Prostate gland (tissue), 2 donors: ENCODE measurements around the gene RABGEF1. TPM values are rescaled to one million over a fixed set of nuclear protein-coding genes. Genes with fewer than 3 reads are reported as not detected.
"Not testable (repeated sequence)": the region's sequence is repeated elsewhere in the genome, so short reads cannot be mapped to it uniquely, and the experiment has no call there.

ENCODE experiments used
- DNase-seq: peaks from one replicate; pipeline ENCODE4 v3.0.0-alpha.2; 2019; ENCODE audit warnings: low spot score
- H3K27ac ChIP-seq, 2 donors: fragments of 200-600 bp; sonication (generic); 2 replicates each; pipeline ENCODE4 v1.5.1; 2017 to 2019
- H3K27me3 ChIP-seq: fragments of 200-600 bp; sonication (generic); replicated peaks from 2 replicates; pipeline ENCODE4 v1.5.1; 2019; ENCODE audit not compliant: insufficient read depth
- H3K36me3 ChIP-seq, 2 donors: fragments of 200-600 bp; sonication (generic); 1 replicate in 1 of 2; 2 replicates in 1 of 2; pipeline versions ENCODE4 v1.5.1 to v1.8.1; 2017 to 2019
- H3K4me1 ChIP-seq: fragments of 200-600 bp; sonication (generic); replicated peaks from 2 replicates; pipeline ENCODE4 v1.5.1; 2019
- H3K4me3 ChIP-seq, 2 donors: fragments of 200-600 bp; sonication (generic); 2 replicates each; pipeline ENCODE4 v1.5.1; 2017 to 2019
- H3K9me3 ChIP-seq: fragments of 200-600 bp; sonication (generic); 2 replicates; pipeline ENCODE4 v1.5.1; 2017
- CTCF ChIP-seq, 4 experiments: fragments of 200-600 bp in 2 of 4; fragments of 450-650 bp in 2 of 4; sonication (generic) in 2 of 4; IDR thresholded peaks; 1 replicate in 3 of 4; 2 replicates in 1 of 4; pipeline ENCODE4 v1.5.1; 2016 to 2019; ENCODE audit warnings: antibody characterized with exemption in 4 of 4, mild to moderate bottlenecking in 2 of 4, moderate library complexity in 2 of 4
- POLR2A ChIP-seq: fragments of 450-650 bp; IDR thresholded peaks from one replicate; pipeline ENCODE4 v1.6.1; 2016; ENCODE audit warnings: antibody characterized with exemption, mild to moderate bottlenecking
- POLR2AphosphoS5 ChIP-seq: sonication (generic); formaldehyde crosslinking; IDR thresholded peaks from one replicate; pipeline ENCODE4 v1.6.1; 2017; ENCODE audit warnings: antibody characterized with exemption
- WGBS: methylation state at CpG from one replicate; pipeline ENCODE4 v1.1.5; 2018; 5-methylcytosine and 5-hydroxymethylcytosine counted together
- intact Hi-C: fragments of 100-400 bp; cut with DNase I; formaldehyde crosslinking; loops from one replicate; pipeline ENCODE4 v1.14.2; 2022
- total RNA-seq, 2 donors: library from RNA; depleted of rRNA; stranded (reverse); fragments of >200 nt; gene quantifications; one replicate each; pipeline ENCODE4 v1.1.0, GENCODE V29; 2016

Gene RABGEF1
- total RNA-seq, 2 donors from 2014 or later, result 20.8 to 49.6 TPM

GRCh38 chr7:66844552-66845378, 104.2 kb downstream of the RABGEF1 start:
- H3K27me3 ChIP-seq, result no peaks in the 10 kb centered on the region
- H3K4me3 ChIP-seq, result peak overlapping the region; percentile 62 to 83
- peak; percentile 100 for TF ChIP-seq POLR2AphosphoS5
- TF ChIP-seq POLR2A, result peak; percentile 90
- peak in 2 of 4 experiments; percentile 35 to 48 for TF ChIP-seq CTCF (IDR thresholded peaks at IDR 0.05)
- under 1% methylated on average over 61 of the region's 61 CpGs for WGBS
- peaks cover 3% of the 10 kb centered on the region for H3K4me1 ChIP-seq
- intact Hi-C loops, result loop anchor here (10.0 kb wide), 3 partner anchors 100 to 190 kb away; partner anchors contain the start of gene RABGEF1
- peak; percentile 96 for DNase-seq
- H3K36me3 ChIP-seq, result no peaks in the 10 kb centered on the region
- no peaks in the 10 kb centered on the region for H3K9me3 ChIP-seq
- peak overlapping the region; percentile 91 to 94 for H3K27ac ChIP-seq

- no peak for DNase-seq
- TF ChIP-seq POLR2AphosphoS5 (no peak), CTCF (IDR thresholded peaks at IDR 0.05) (no peak), POLR2A (no peak)
- Histone ChIP-seq H3K4me3 (peak overlapping the region; percentile 62 to 83), H3K27me3 (no peaks in the 10 kb centered on the region), H3K9me3 (no peaks in the 10 kb centered on the region), H3K4me1 (peaks cover 3% of the 10 kb centered on the region), H3K36me3 (no peaks in the 10 kb centered on the region), H3K27ac (peak overlapping the region; percentile 91 to 94)
- WGBS, result 53% methylated on average over 19 of the region's 19 CpGs
- intact Hi-C loops, result loop anchor here (10.0 kb wide), 3 partner anchors 101 to 191 kb away; partner anchors contain the start of gene RABGEF1
Observed at GRCh38 chr7:66845379-66846095, 105.0 kb downstream of the RABGEF1 start.

GRCh38 chr7:66846096-66846445, 105.5 kb downstream of the RABGEF1 start:
- H3K4me1 ChIP-seq, DNase-seq, H3K27ac ChIP-seq, H3K27me3 ChIP-seq, H3K9me3 ChIP-seq, H3K4me3 ChIP-seq, H3K36me3 ChIP-seq: not testable (repeated sequence)
- 90% methylated on average over 4 of the region's 4 CpGs for WGBS
- intact Hi-C loops, result loop anchor here (10.0 kb wide), 3 partner anchors 101 to 191 kb away; partner anchors contain the start of gene RABGEF1

GRCh38 chr7:66847523-66847855, 107.0 kb downstream of the RABGEF1 start:
- WGBS, result 75% methylated on average over 2 of the region's 2 CpGs
- DNase-seq, H3K36me3 ChIP-seq, H3K4me1 ChIP-seq, H3K27me3 ChIP-seq, H3K9me3 ChIP-seq, H3K4me3 ChIP-seq, H3K27ac ChIP-seq: not testable (repeated sequence)
- intact Hi-C loops, result loop anchor here (10.0 kb wide), 3 partner anchors 103 to 193 kb away; partner anchors contain the start of gene RABGEF1

GRCh38 chr7:66847879-66848790, 107.6 kb downstream of the RABGEF1 start:
- Histone ChIP-seq H3K9me3 (no peaks in the 10 kb centered on the region), H3K27me3 (no peaks in the 10 kb centered on the region), H3K36me3 (no peaks in the 10 kb centered on the region), H3K4me3 (no peak overlapping the region), H3K4me1 (peaks cover 3% of the 10 kb centered on the region), H3K27ac (no peak overlapping the region)
- no peak for DNase-seq
- WGBS, result 61% methylated on average over 9 of the region's 9 CpGs
- intact Hi-C loops, result loop anchor here (10.0 kb wide), 3 partner anchors 103 to 193 kb away; partner anchors contain the start of gene RABGEF1
- TF ChIP-seq POLR2A, result no peak
- no peak for TF ChIP-seq POLR2AphosphoS5
- TF ChIP-seq CTCF (IDR thresholded peaks at IDR 0.05), result no peak
